Skin of body (tissue), 3 donors: ENCODE data around the gene SCLT1. TPM values are rescaled to one million over a fixed set of nuclear protein-coding genes. Genes with fewer than 3 reads are reported as not detected.

Experiments
- DNase-seq: peaks from one replicate; lab custom pipeline; 2025; lab: John Stamatoyannopoulos, UW
- small RNA-seq: library from RNA; depleted of rRNA; stranded (forward); fragments of <200 nt; gene quantifications from one replicate; pipeline ENCODE3, GENCODE V24; 2014; ENCODE audit warnings: low replicate concordance
- total RNA-seq: library from RNA; depleted of rRNA; stranded (reverse); fragments of >200 nt; gene quantifications from one replicate; pipeline ENCODE4 v1.2.3, GENCODE V29; 2014

Gene SCLT1
- total RNA-seq, 1 donor from 2014 or later, result 28.3 TPM

DNA sequence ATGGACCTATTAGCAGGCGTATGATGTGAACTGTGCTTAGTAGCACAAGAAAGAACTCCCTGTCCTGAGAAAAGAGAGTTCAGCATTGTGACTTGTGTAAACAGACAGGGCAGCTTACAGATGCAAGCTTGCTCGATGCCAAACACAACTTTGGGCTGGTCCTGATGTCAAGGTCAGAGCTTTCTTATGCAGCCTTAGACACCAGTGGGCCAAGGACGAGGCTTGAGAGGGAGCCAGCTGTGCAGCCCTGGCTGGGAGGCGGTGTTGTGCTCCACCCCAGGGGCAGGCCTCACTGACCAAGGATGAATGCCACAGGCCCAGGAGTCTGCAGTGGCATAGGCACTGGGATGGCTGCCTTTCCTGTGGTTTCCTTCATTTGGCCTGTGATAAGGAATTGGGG is 248.4 kb downstream of the SCLT1 start:
- DNase-seq, result no peak

DNA sequence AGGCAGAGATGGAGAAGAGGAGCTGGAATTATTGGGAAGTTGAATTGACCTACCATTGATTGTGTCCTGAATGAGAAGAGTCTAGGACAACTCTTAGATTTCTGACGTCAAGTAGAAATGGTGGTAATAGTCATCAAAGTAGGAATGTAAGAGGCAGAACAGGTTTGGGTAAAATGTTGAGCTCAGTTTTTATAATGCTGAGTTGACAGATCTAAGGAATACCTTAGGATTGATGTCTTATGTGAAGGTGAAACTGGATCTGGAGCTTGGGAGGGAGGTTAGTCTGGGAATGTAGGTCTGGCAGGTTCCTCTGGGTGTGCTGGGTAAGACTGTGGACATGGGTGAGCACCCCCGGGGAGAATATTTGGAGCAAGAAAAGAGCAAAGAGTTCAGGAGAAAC is 251.9 kb downstream of the SCLT1 start:
- no peak for DNase-seq

DNA sequence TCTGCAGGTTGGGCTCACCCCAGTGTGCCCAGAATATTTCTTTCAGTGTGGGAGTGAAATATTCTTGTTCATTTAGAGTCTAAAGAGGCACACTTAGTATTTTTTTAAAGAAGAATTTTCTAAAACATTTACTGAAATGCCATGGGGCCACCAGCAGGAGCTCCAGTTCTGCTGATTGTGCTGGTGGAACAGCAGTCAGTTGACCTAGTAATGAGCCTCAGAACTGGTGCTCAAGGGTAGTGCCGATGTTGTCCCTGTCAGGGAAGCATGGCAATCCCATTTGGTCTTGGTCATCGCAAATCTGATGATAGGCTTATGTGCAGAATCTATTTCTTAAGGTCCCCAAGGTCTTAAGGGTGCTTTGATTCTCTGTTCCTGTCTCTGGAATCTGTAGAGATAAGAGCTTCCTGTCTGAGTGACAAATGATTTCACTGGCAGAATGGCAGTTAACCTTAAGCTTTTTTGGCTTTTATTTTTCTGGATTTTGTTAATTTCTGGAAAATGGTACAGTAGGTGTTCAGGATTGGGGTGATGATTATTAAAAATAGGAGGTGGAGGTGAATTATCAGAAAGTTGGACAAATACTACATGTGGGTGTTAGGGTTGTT is 252.5 kb downstream of the SCLT1 start:
- no peak for DNase-seq

DNA sequence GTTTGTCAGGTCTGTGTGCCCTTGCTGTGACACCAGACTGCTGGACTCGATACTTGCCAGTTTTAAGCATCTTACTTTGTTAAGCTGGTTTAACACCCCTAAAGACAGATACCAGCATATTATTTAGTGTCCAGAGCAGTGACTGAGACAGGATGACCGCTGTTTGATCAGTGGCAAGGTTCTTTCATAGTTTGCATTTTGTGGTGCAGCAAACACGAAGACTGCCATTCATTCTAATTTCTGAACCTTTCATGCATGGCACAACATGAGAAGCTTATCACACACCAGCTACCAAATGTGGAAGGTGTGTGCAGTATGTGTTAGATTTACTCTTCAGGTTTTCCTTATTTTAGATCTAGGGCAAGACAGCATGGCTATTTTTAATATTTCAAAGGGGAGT is 255.7 kb downstream of the SCLT1 start:
- DNase-seq, result no peak

DNA sequence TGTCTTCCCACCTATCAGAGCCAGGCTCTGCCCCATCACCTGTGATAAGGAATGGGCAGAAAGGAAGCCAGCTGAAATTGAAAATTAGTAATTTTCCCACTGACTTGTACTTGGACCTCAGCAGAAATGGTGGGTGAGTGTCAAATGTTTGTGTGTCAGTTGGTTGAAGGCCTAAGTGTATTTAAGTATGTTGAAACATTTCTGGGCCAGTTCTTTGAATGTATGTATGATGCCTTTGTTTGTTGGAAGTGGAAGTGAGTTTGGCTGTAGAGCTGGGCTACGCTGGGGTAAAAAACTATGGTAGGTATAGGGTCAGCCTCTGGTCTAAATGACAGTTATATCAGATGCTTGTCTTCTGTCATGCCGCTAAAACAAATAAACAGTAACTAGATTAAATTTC is 256.1 kb downstream of the SCLT1 start:
- DNase-seq, result no peak

DNA sequence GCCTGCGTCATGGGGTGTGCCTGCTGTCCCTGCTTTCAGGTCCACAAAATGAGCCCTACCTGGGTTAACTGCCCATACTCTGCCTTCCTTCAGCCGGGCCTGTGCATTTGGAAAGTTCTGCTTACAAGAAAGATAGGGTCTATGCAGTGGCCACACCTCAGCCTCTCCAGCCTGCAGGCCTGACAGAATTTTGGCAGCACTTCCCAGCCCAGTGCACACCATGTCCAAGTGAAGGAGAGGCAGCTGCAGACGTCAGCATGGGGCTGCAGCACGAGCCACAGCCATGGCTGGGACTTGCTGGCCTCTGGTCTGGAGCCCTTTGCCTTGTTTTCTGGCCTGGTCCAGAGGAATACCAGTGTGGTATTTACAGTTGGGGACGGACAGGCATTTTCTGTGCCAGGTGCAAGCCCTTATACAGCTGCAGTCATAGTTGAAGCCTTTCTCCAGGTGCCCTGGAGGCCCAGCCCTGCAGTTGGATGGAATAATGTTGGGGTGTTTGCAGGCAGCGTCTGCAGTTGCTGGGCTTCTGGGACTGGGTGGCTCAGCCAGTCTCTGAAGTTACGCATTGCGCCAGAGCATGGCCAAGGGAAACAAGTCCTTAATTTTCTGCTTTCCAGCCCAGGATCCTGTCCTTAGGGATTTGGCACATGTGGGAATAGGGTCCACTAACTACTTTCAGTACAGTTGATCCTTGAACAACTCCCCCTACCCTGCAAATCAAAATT is 257.7 kb downstream of the SCLT1 start:
- DNase-seq, result no peak

Small RNAs within 50 kb of the gene (small RNA-seq; reads per million reads assigned to genes)
- gene AC093826.2, result not detected

Other genes starting within 250 kb of the SCLT1 start
- 12.4 TPM for gene C4orf33, start 2.6 kb upstream of the SCLT1 start, total RNA-seq